SU-DHL-6 (cell line): ENCODE measurements around the gene FNBP1L.

Experiments used
- H2AFZ ChIP-seq: fragments of 200-600 bp; sonication (generic); 2 replicates; pipeline ENCODE4 v1.6.1; 2014; ENCODE audit warnings: low read depth, mild to moderate bottlenecking, moderate library complexity, mixed read lengths, antibody characterized with exemption, low read length; ENCODE audit not compliant: severe bottlenecking
- H3F3A ChIP-seq: fragments of 200-600 bp; shearing (Covaris generic); 2 replicates; pipeline ENCODE4 v1.6.0; 2016; ENCODE audit warnings: antibody characterized with exemption, mild to moderate bottlenecking; ENCODE audit not compliant: insufficient read depth
- H3K27ac ChIP-seq: fragments of 200-600 bp; sonication (generic); 2 replicates; pipeline ENCODE4 v1.5.1; 2016; ENCODE audit warnings: low read depth, mild to moderate bottlenecking, low read length, moderate library complexity, mixed read lengths
- H3K27me3 ChIP-seq: fragments of 200-600 bp; sonication (generic), shearing (Covaris generic); 2 replicates; pipeline ENCODE4 v1.6.0; 2014; ENCODE audit warnings: mild to moderate bottlenecking, low read length
- H3K36me3 ChIP-seq: fragments of 200-600 bp; sonication (generic); 2 replicates; pipeline ENCODE4 v1.6.1; 2014; ENCODE audit warnings: mild to moderate bottlenecking, low read length, mixed read lengths
- H3K4me2 ChIP-seq: fragments of 300-600, 200-600 bp; shearing (Covaris generic), sonication (generic); 2 replicates; pipeline ENCODE4 v1.6.0; 2014; ENCODE audit warnings: low read length, low read depth, mild to moderate bottlenecking; ENCODE audit not compliant: poor library complexity, severe bottlenecking
- H3K4me3 ChIP-seq: fragments of 200-600 bp; sonication (generic); 2 replicates; pipeline ENCODE4 v1.5.1; 2014; ENCODE audit warnings: antibody characterized with exemption, low read length, mild to moderate bottlenecking, mixed read lengths; ENCODE audit not compliant: insufficient read depth, poor library complexity, severe bottlenecking
- H3K79me2 ChIP-seq: fragments of 200-600 bp; sonication (generic); 2 replicates; pipeline ENCODE4 v1.6.1; 2014; ENCODE audit warnings: mild to moderate bottlenecking, low read length, moderate library complexity; ENCODE audit not compliant: insufficient read depth
- H3K9ac ChIP-seq: fragments of 200-600 bp; sonication (generic); 2 replicates; pipeline ENCODE4 v1.7.0; 2014; ENCODE audit warnings: mild to moderate bottlenecking, low read length
- H3K9me2 ChIP-seq: fragments of 200-600 bp; sonication (generic); replicated peaks from 2 replicates; pipeline ENCODE4 v1.6.1; 2014; ENCODE audit warnings: low read length; ENCODE audit not compliant: insufficient read depth
- H3K9me3 ChIP-seq: fragments of 200-600 bp; sonication (generic); 2 replicates; pipeline ENCODE4 v1.6.1; 2014; ENCODE audit warnings: low read length, mixed read lengths; ENCODE audit not compliant: insufficient read depth
- H4K20me1 ChIP-seq: fragments of 200-600 bp; sonication (generic); 2 replicates; pipeline ENCODE4 v1.6.1; 2014; ENCODE audit warnings: low read depth, mild to moderate bottlenecking, antibody characterized with exemption, low read length, moderate library complexity, mixed read lengths
- CTCF ChIP-seq: fragments of 200-600 bp; sonication (generic); IDR thresholded peaks from one replicate; pipeline ENCODE4 v1.5.1; 2017; ENCODE audit warnings: antibody characterized with exemption, mild to moderate bottlenecking, low read length, moderate library complexity; ENCODE audit not compliant: insufficient read depth, poor library complexity, severe bottlenecking
- EZH2phosphoT487 ChIP-seq: fragments of 200-600 bp; sonication (generic), shearing (Covaris generic); conservative IDR thresholded peaks from 2 replicates; pipeline ENCODE4 v1.6.1; 2018; ENCODE audit warnings: mild to moderate bottlenecking, antibody characterized with exemption, low read length, moderate library complexity, mixed read lengths

FNBP1L gene

GRCh38 chr1:93591676-93592550, 144.0 kb downstream of the FNBP1L start:
- no peak overlapping the region for H2AFZ ChIP-seq
- no peak overlapping the region for H3K4me2 ChIP-seq
- H3K79me2 ChIP-seq: no peaks in the 10 kb centered on the region
- H3K27me3 ChIP-seq: no peaks in the 10 kb centered on the region
- H3K9me2 ChIP-seq: no peaks in the 10 kb centered on the region
- no peaks in the 10 kb centered on the region for H3F3A ChIP-seq
- no peaks in the 10 kb centered on the region for H3K36me3 ChIP-seq
- no peak overlapping the region for H3K27ac ChIP-seq
- no peak overlapping the region for H3K4me3 ChIP-seq
- no peaks in the 10 kb centered on the region for H3K9me3 ChIP-seq
- no peak overlapping the region for H3K9ac ChIP-seq
- no peaks in the 10 kb centered on the region for H4K20me1 ChIP-seq
- TF ChIP-seq CTCF (no peak), EZH2phosphoT487 (no peak)

- no peak overlapping the region for H3K27ac ChIP-seq
- TF ChIP-seq CTCF (no peak), EZH2phosphoT487 (no peak)
- H2AFZ ChIP-seq: no peak overlapping the region
- H3K4me3 ChIP-seq: no peak overlapping the region
- H3K27me3 ChIP-seq: no peaks in the 10 kb centered on the region
- no peaks in the 10 kb centered on the region for H3K36me3 ChIP-seq
- no peak overlapping the region for H3K4me2 ChIP-seq
- no peaks in the 10 kb centered on the region for H3K9me3 ChIP-seq
- no peaks in the 10 kb centered on the region for H3F3A ChIP-seq
- no peaks in the 10 kb centered on the region for H3K79me2 ChIP-seq
- H3K9ac ChIP-seq: no peak overlapping the region
- H3K9me2 ChIP-seq: no peaks in the 10 kb centered on the region
- H4K20me1 ChIP-seq: no peaks in the 10 kb centered on the region
Measured at GRCh38 chr1:93592551-93592949, 144.6 kb downstream of the FNBP1L start.

GRCh38 chr1:93593854-93594602, 146.1 kb downstream of the FNBP1L start:
- no peaks in the 10 kb centered on the region for H3F3A ChIP-seq
- no peak overlapping the region for H3K9ac ChIP-seq
- TF ChIP-seq EZH2phosphoT487 (no peak), CTCF (no peak)
- H2AFZ ChIP-seq: no peak overlapping the region
- no peak overlapping the region for H3K4me2 ChIP-seq
- no peak overlapping the region for H3K27ac ChIP-seq
- H3K79me2 ChIP-seq: no peaks in the 10 kb centered on the region
- H3K9me2 ChIP-seq: no peaks in the 10 kb centered on the region
- no peaks in the 10 kb centered on the region for H3K9me3 ChIP-seq
- no peaks in the 10 kb centered on the region for H4K20me1 ChIP-seq
- no peak overlapping the region for H3K4me3 ChIP-seq
- H3K27me3 ChIP-seq: no peaks in the 10 kb centered on the region
- no peaks in the 10 kb centered on the region for H3K36me3 ChIP-seq
